Activated CD8-positive, alpha-beta T cell treated with anti-CD3 and anti-CD28 coated beads, Interleukin-2, amount 10 ng/mL, durations not matched to agents 7 days and 5 days (primary cell): ENCODE measurements around the gene USP17L15. TPM values are rescaled to one million over a fixed set of nuclear protein-coding genes. Genes with fewer than 3 reads are reported as not detected.
"Not testable (repeated sequence)": the region's sequence is repeated elsewhere in the genome, so short reads cannot be mapped to it uniquely, and the experiment has no call there.

Source experiments
- ATAC-seq: fragments of 150-1000 bp; cut with Tn5 transposase; one replicate; pipeline ENCODE4 v1.10.0; 2021; ENCODE audit warnings: moderate library complexity
- CTCF ChIA-PET: fragments of 350-600 bp; sonication (Branson Sonifier 250); formaldehyde crosslinking; loops from one replicate; lab custom pipeline; 2021; ENCODE audit warnings: antibody characterized with exemption; lab: Charles Lee
- POLR2A ChIA-PET: fragments of 350-600 bp; sonication (Branson Sonifier 250); formaldehyde crosslinking; loops from one replicate; lab custom pipeline; 2021; ENCODE audit warnings: antibody characterized with exemption; lab: Charles Lee
- DNase-seq: peaks from one replicate; pipeline ENCODE4 v3.0.0-alpha.2; 2020
- H3K27ac Mint-ChIP-seq: one replicate; pipeline ENCODE4 v1.8.0; 2021; ENCODE audit warnings: mild to moderate bottlenecking, mixed read lengths
- H3K27me3 Mint-ChIP-seq: one replicate; pipeline ENCODE4 v1.8.0; 2021; ENCODE audit warnings: low read depth, mixed read lengths
- H3K36me3 Mint-ChIP-seq: one replicate; pipeline ENCODE4 v1.8.0; 2021; ENCODE audit warnings: low read depth, mixed read lengths
- H3K4me1 Mint-ChIP-seq: one replicate; pipeline ENCODE4 v1.8.0; 2021; ENCODE audit warnings: low read depth, mixed read lengths
- H3K4me3 Mint-ChIP-seq: one replicate; pipeline ENCODE4 v1.8.0; 2021; ENCODE audit warnings: mild to moderate bottlenecking, mixed read lengths
- H3K9me3 Mint-ChIP-seq: one replicate; pipeline ENCODE4 v1.8.0; 2022; ENCODE audit warnings: mixed read lengths; ENCODE audit not compliant: insufficient read depth
- total RNA-seq, 2 experiments: library from RNA; stranded (reverse); gene quantifications; one replicate each; pipeline ENCODE4 v1.2.3, GENCODE V29; 2021

Gene USP17L15
- total RNA-seq, 2 experiments from 2014 or later: not detected

DNA sequence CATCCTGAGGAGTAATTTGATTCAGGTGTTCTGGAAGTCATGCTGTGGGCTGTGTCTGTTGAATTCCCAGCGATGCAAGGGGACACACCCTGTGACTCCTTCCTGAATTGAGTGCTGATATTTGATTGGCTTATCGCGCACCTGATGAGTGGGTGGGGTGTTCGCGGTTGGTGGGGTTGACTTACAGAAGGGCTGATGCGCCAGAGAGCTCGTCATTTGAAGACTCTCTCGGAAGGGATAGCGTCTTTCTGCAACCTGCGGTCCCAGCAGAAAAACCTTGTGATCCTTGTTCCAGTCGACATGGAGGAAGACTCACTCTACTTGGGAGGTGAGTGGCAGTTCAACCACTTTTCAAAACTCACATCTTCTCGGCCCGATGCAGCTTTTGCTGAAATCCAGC, 28.4 kb downstream of the USP17L15 start, which contains the start of gene USP17L21:
TSS of gene USP17L21 (plus strand) at position 301 of the 400 bp plus-strand sequence. CDS start at position 301, 0 bp downstream.
- H3K36me3 Mint-ChIP-seq, H3K4me3 Mint-ChIP-seq, CTCF ChIA-PET, ATAC-seq, H3K9me3 Mint-ChIP-seq, H3K27ac Mint-ChIP-seq, DNase-seq, POLR2A ChIA-PET, H3K27me3 Mint-ChIP-seq, H3K4me1 Mint-ChIP-seq: not testable (repeated sequence)

DNA sequence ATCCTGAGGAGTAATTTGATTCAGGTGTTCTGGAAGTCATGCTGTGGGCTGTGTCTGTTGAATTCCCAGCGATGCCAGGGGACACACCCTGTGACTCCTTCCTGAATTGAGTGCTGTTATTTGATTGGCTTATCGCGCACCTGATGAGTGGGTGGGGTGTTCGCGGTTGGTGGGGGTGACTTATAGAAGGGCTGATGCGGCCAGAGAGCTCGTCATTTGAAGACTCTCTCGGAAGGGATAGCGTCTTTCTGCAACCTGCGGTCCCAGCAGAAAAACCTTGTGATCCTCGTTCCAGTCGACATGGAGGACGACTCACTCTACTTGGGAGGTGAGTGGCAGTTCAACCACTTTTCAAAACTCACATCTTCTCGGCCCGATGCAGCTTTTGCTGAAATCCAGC, 33.1 kb downstream of the USP17L15 start, which contains the start of gene USP17L22:
TSS of gene USP17L22 (plus strand) at position 301 of the 400 bp plus-strand sequence. CDS start at position 301, 0 bp downstream.
- ATAC-seq, POLR2A ChIA-PET, H3K36me3 Mint-ChIP-seq, H3K9me3 Mint-ChIP-seq, H3K27ac Mint-ChIP-seq, H3K4me3 Mint-ChIP-seq, H3K27me3 Mint-ChIP-seq, H3K4me1 Mint-ChIP-seq, DNase-seq, CTCF ChIA-PET: not testable (repeated sequence)

GRCh38 chr4:9271719-9272118, 37.5 kb downstream of the USP17L15 start:
- H3K4me3 Mint-ChIP-seq, H3K9me3 Mint-ChIP-seq, CTCF ChIA-PET, H3K27ac Mint-ChIP-seq, H3K4me1 Mint-ChIP-seq, ATAC-seq, POLR2A ChIA-PET, H3K27me3 Mint-ChIP-seq, H3K36me3 Mint-ChIP-seq: not testable (repeated sequence)
- peak; percentile 19 for DNase-seq

Other genes starting within 250 kb of the USP17L15 start
- gene FAM90A26, start 64.0 kb upstream of the USP17L15 start, total RNA-seq: not detected
- gene USP17L10, start 23.7 kb upstream of the USP17L15 start, total RNA-seq: not detected
- gene USP17L11, start 19.0 kb upstream of the USP17L15 start, total RNA-seq: not detected
- not detected for gene USP17L12, start 14.2 kb upstream of the USP17L15 start, total RNA-seq
- gene USP17L13, start 9.5 kb upstream of the USP17L15 start, total RNA-seq: not detected
- gene USP17L17, start 9.5 kb downstream of the USP17L15 start, total RNA-seq: not detected
- gene USP17L18, start 14.2 kb downstream of the USP17L15 start, total RNA-seq: not detected
- not detected for gene USP17L19, start 19.0 kb downstream of the USP17L15 start, total RNA-seq
- gene USP17L20, start 23.7 kb downstream of the USP17L15 start, total RNA-seq: not detected
- not detected for gene USP17L21, start 28.5 kb downstream of the USP17L15 start, total RNA-seq
- not detected for gene USP17L22, start 33.2 kb downstream of the USP17L15 start, total RNA-seq
- not detected for gene USP17L24, start 90.8 kb downstream of the USP17L15 start, total RNA-seq
- gene USP17L25, start 95.5 kb downstream of the USP17L15 start, total RNA-seq: not detected
- not detected for gene USP17L26, start 100.3 kb downstream of the USP17L15 start, total RNA-seq
- not detected for gene USP17L5, start 105.0 kb downstream of the USP17L15 start, total RNA-seq
- not detected for gene USP17L27, start 109.8 kb downstream of the USP17L15 start, total RNA-seq
- gene USP17L28, start 114.5 kb downstream of the USP17L15 start, total RNA-seq: not detected
- not detected for gene USP17L29, start 119.3 kb downstream of the USP17L15 start, total RNA-seq
- gene USP17L30, start 128.7 kb downstream of the USP17L15 start, total RNA-seq: not detected
- gene DEFB131A, start 210.0 kb downstream of the USP17L15 start, total RNA-seq: not detected